GM18873 (cell line): Measurements from ENCODE around the gene PNKD.
"Not testable (repeated sequence)": the region's sequence is repeated elsewhere in the genome, so short reads cannot be mapped to it uniquely, and the experiment has no call there.

Experiments used
- ATAC-seq: cut with Tn5 transposase; IDR thresholded peaks from one replicate; pipeline ENCODE4 v1.9.1; 2021; ENCODE audit warnings: mild to moderate bottlenecking, moderate library complexity, moderate number of reproducible peaks; ENCODE audit not compliant: unreplicated experiment, low FRiP score

Gene PNKD

GRCh38 chr2:218314764-218315163 is 44.4 kb downstream of the PNKD start:
- not testable (repeated sequence) for ATAC-seq

GRCh38 chr2:218315397-218315796 is 45.1 kb downstream of the PNKD start:
- ATAC-seq, result no peak

GRCh38 chr2:218317303-218317630 is 46.9 kb downstream of the PNKD start:
- no peak for ATAC-seq

GRCh38 chr2:218317835-218318234 is 47.5 kb downstream of the PNKD start:
- no peak for ATAC-seq

GRCh38 chr2:218318241-218318640 is 47.9 kb downstream of the PNKD start:
- no peak for ATAC-seq

GRCh38 chr2:218319813-218320365 is 49.6 kb downstream of the PNKD start:
- no peak for ATAC-seq

- no peak for ATAC-seq
Observed at GRCh38 chr2:218320704-218321336, 50.5 kb downstream of the PNKD start.

- no peak for ATAC-seq
Observed at GRCh38 chr2:218322768-218323525, 52.6 kb downstream of the PNKD start.

GRCh38 chr2:218323526-218324472 is 53.5 kb downstream of the PNKD start:
- no peak for ATAC-seq

- ATAC-seq, result no peak
Observed at GRCh38 chr2:218325566-218326160, 55.3 kb downstream of the PNKD start.

GRCh38 chr2:218326315-218326714 is 56.0 kb downstream of the PNKD start:
- no peak for ATAC-seq

- no peak for ATAC-seq
Observed at GRCh38 chr2:218327451-218328210, 57.3 kb downstream of the PNKD start.

GRCh38 chr2:218328294-218328693 is 58.0 kb downstream of the PNKD start:
- ATAC-seq, result no peak

GRCh38 chr2:218329027-218329825 is 58.9 kb downstream of the PNKD start:
- peak; percentile 36 for ATAC-seq

- ATAC-seq, result peak; percentile 46
Observed at GRCh38 chr2:218329826-218330593, 59.7 kb downstream of the PNKD start.

GRCh38 chr2:218331745-218332144 is 61.4 kb downstream of the PNKD start:
- ATAC-seq, result no peak

GRCh38 chr2:218332288-218332687 is 62.0 kb downstream of the PNKD start:
- ATAC-seq, result no peak
